HUES48 (cell line): ENCODE results near the gene GADD45B.
"Not testable (repeated sequence)": the region's sequence is repeated elsewhere in the genome, so short reads cannot be mapped to it uniquely, and the experiment has no call there.

Experiments
- H3K27ac ChIP-seq: one replicate; pipeline ENCODE4 v1.7.0; 2013; ENCODE audit warnings: low read depth, low read length, inconsistent platforms
- H3K27me3 ChIP-seq: 2 replicates; pipeline ENCODE4 v1.6.1; 2013; ENCODE audit warnings: mild to moderate bottlenecking, low read length; ENCODE audit not compliant: control insufficient read depth, insufficient read depth
- H3K36me3 ChIP-seq: 2 replicates; pipeline ENCODE4 v1.6.1; 2013; ENCODE audit warnings: low read length; ENCODE audit not compliant: control insufficient read depth, insufficient read depth
- H3K4me1 ChIP-seq: 2 replicates; pipeline ENCODE4 v1.6.1; 2013; ENCODE audit warnings: mild to moderate bottlenecking, low read length; ENCODE audit not compliant: control insufficient read depth, insufficient read depth
- H3K4me3 ChIP-seq: 2 replicates; pipeline ENCODE4 v1.5.1; 2013; ENCODE audit warnings: mild to moderate bottlenecking, low read depth, low read length
- H3K9ac ChIP-seq: 2 replicates; pipeline ENCODE4 v1.6.1; 2013; ENCODE audit warnings: mild to moderate bottlenecking, low read depth, low read length, moderate library complexity
- H3K9me3 ChIP-seq: 2 replicates; pipeline ENCODE4 v1.6.1; 2013; ENCODE audit warnings: low read length; ENCODE audit not compliant: control insufficient read depth, insufficient read depth

Gene GADD45B

DNA sequence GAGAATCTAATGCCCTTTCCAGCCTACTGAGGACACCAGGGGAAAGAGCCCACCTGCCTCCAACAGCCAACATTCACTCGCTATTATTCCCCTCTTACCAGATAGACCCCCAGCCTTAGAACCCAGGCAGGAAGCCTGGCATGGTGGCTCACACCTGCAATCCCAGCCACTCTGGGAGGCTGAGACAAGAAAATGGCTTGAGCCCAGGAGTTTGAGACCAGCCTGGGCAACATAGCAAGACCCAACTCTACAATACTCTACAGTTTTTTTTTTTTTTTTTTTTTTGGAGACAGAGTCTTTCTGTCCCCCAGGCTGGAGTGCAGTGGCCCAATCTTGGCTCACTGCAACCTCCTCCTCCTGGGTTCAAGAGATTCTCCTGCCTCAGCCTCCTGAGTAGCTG is 15.7 kb upstream of the GADD45B start:
- H3K27ac ChIP-seq, result no peak overlapping the region
- H3K9me3 ChIP-seq, result no peaks in the 10 kb centered on the region
- no peak overlapping the region for H3K9ac ChIP-seq
- no peaks in the 10 kb centered on the region for H3K27me3 ChIP-seq
- no peaks in the 10 kb centered on the region; the same call in 1 of the 2 replicates for H3K4me1 ChIP-seq
- no peaks in the 10 kb centered on the region for H3K36me3 ChIP-seq
- no peak overlapping the region for H3K4me3 ChIP-seq

GRCh38 chr19:2461751-2462634 is 13.9 kb upstream of the GADD45B start:
- Histone ChIP-seq H3K4me3 (peak overlapping the region; percentile 70), H3K9me3 (no peaks in the 10 kb centered on the region), H3K4me1 (no peaks in the 10 kb centered on the region), H3K27me3 (no peaks in the 10 kb centered on the region), H3K27ac (peak overlapping the region; percentile 88), H3K9ac (peak overlapping the region; percentile 37; the same call in 1 of the 2 replicates), H3K36me3 (no peaks in the 10 kb centered on the region)

GRCh38 chr19:2462635-2463421 is 13.1 kb upstream of the GADD45B start:
- H3K36me3 ChIP-seq, result no peaks in the 10 kb centered on the region
- H3K4me1 ChIP-seq, result no peaks in the 10 kb centered on the region

GRCh38 chr19:2463694-2464093 is 12.2 kb upstream of the GADD45B start:
- H3K4me1 ChIP-seq, H3K4me3 ChIP-seq, H3K36me3 ChIP-seq, H3K27me3 ChIP-seq, H3K9ac ChIP-seq, H3K9me3 ChIP-seq, H3K27ac ChIP-seq: not testable (repeated sequence)

More at GRCh38 chr19:2462635-2463421, 13.1 kb upstream of the GADD45B start:
- Histone ChIP-seq H3K27ac (peak overlapping the region; percentile 88), H3K9ac (peak overlapping the region; percentile 37; the same call in 1 of the 2 replicates), H3K27me3 (no peaks in the 10 kb centered on the region), H3K4me3 (peak overlapping the region; percentile 70), H3K9me3 (no peaks in the 10 kb centered on the region)

- Histone ChIP-seq H3K9me3 (no peaks in the 10 kb centered on the region), H3K27ac (no peak overlapping the region), H3K4me1 (no peaks in the 10 kb centered on the region), H3K4me3 (no peak overlapping the region), H3K27me3 (no peaks in the 10 kb centered on the region), H3K9ac (no peak overlapping the region), H3K36me3 (no peaks in the 10 kb centered on the region)
These were observed 11.5 kb upstream of the GADD45B start for GRCh38 chr19:2464389-2464788.

DNA sequence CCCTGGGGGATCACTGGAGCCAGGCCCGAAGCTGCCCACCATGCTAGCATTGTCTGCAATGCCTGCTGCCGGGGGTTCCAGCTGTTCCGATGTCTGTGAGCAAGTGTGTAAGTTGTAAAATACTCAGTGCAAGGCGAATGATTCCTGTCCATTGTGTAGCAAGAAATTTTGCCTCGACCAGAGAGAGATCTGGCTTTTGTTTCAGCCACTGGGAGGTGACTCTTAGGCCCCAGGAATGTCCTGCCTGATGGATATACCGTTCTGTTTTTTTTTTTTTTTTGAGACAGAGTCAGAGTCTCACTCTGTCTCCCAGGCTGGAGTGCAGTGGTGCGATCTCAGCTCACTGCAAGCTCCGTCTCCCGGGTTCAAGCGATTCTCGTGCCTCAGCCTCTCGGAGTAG is 7.3 kb upstream of the GADD45B start:
- Histone ChIP-seq H3K4me1 (no peaks in the 10 kb centered on the region), H3K4me3 (no peak overlapping the region), H3K9ac (no peak overlapping the region), H3K36me3 (no peaks in the 10 kb centered on the region), H3K9me3 (no peaks in the 10 kb centered on the region), H3K27ac (no peak overlapping the region), H3K27me3 (no peaks in the 10 kb centered on the region)

GRCh38 chr19:2469102-2469914 is 6.6 kb upstream of the GADD45B start:
- H3K36me3 ChIP-seq, result no peaks in the 10 kb centered on the region
- no peak overlapping the region for H3K9ac ChIP-seq
- H3K27ac ChIP-seq, result peak overlapping the region; percentile 64
- no peaks in the 10 kb centered on the region for H3K4me1 ChIP-seq
- H3K9me3 ChIP-seq, result no peaks in the 10 kb centered on the region
- no peaks in the 10 kb centered on the region for H3K27me3 ChIP-seq
- H3K4me3 ChIP-seq, result no peak overlapping the region

DNA sequence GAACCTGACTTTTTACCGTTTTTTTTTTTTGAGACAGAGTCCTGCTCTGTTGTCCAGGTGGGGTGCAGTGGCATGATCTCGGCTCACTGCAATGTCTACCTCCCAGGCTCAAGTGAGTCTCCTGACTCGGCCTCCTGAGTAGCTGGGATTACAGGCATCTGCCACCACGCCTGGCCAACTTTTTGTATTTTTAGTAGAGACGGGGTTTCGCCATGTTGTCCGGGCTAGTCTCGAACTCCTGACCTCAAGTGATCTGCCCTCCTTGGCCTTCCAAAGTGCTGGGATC is 6.1 kb upstream of the GADD45B start:
- H3K27me3 ChIP-seq, H3K9me3 ChIP-seq, H3K9ac ChIP-seq, H3K36me3 ChIP-seq, H3K4me1 ChIP-seq, H3K4me3 ChIP-seq: not testable (repeated sequence)
- peak overlapping the region; percentile 64 for H3K27ac ChIP-seq

GRCh38 chr19:2474232-2475017 is 1.5 kb upstream of the GADD45B start:
- H3K9me3 ChIP-seq, result no peaks in the 10 kb centered on the region
- peak overlapping the region; percentile 39 for H3K4me3 ChIP-seq
- no peak overlapping the region for H3K9ac ChIP-seq
- H3K36me3 ChIP-seq, result no peaks in the 10 kb centered on the region
- peaks cover 32% of the 10 kb centered on the region for H3K27me3 ChIP-seq
- peak overlapping the region; percentile 61 for H3K27ac ChIP-seq
- no peaks in the 10 kb centered on the region; the same call in 1 of the 2 replicates for H3K4me1 ChIP-seq

DNA sequence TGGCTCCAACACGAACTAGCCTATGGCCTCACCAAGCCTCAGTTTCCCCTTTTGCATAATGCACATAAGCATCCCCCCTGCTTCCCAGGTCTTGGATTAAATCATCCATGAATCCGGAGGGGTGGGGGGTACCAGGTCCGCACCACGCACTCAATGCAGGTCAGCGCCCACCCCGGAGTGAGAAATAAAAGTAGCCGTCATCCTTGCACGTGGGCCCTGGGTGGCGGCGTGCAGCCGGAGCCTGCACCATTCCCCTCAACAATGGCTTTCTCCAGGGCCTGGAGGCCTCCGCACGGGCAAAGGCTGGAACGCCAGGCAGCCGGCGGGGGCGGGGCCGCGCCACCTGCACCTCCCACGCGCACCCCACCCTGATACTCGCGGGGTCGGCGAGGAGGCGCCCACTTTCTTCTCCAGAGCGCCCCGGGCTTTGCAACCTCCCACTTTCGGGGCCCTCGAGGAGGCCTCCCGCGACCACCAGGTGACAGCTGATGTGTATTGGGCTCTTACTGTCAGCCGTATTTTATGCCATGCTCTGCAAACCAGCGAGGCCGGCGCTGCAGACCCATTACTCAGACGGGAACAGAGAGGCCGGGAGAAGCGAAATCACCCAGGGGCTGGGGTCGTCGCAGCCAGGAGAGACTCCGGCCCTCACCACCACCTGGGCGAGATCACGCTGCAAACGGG is 767 bp upstream of the GADD45B start:
- Histone ChIP-seq H3K27me3 (peaks cover 38% of the 10 kb centered on the region), H3K9me3 (no peaks in the 10 kb centered on the region), H3K9ac (no peak overlapping the region), H3K27ac (peak overlapping the region; percentile 61), H3K36me3 (no peaks in the 10 kb centered on the region), H3K4me1 (peaks cover 3% of the 10 kb centered on the region; the same call in 1 of the 2 replicates), H3K4me3 (peak overlapping the region; percentile 39)
